Loucy (cell line): Measurements from ENCODE around the gene DLD.

Experiments
- H2AFZ ChIP-seq: fragments of 200-600 bp; sonication (generic); 2 replicates; pipeline ENCODE4 v1.6.0; 2016; ENCODE audit warnings: antibody characterized with exemption, mild to moderate bottlenecking, low read length, moderate library complexity
- H3F3A ChIP-seq: fragments of 200-600 bp; 2 replicates; pipeline ENCODE4 v1.6.0; 2016; ENCODE audit warnings: antibody characterized with exemption, low read depth, mild to moderate bottlenecking
- H3K27me3 ChIP-seq: fragments of 200-600 bp; sonication (generic); 2 replicates; pipeline ENCODE4 v1.6.1; 2014; ENCODE audit warnings: low read length, mild to moderate bottlenecking; ENCODE audit not compliant: insufficient read depth, poor library complexity, severe bottlenecking
- H3K36me3 ChIP-seq: fragments of 200-600 bp; sonication (generic); 2 replicates; pipeline ENCODE4 v1.6.1; 2016; ENCODE audit warnings: low read length; ENCODE audit not compliant: insufficient read depth
- H3K4me1 ChIP-seq: fragments of 200-600 bp; sonication (generic); 2 replicates; pipeline ENCODE4 v1.5.1; 2014; ENCODE audit warnings: low read length, mild to moderate bottlenecking; ENCODE audit not compliant: insufficient read depth, poor library complexity, severe bottlenecking
- H3K4me2 ChIP-seq: fragments of 200-600 bp; sonication (generic); 2 replicates; pipeline ENCODE4 v1.6.0; 2014; ENCODE audit warnings: antibody characterized with exemption, low read length, low read depth, mild to moderate bottlenecking; ENCODE audit not compliant: poor library complexity, severe bottlenecking
- H3K4me3 ChIP-seq: fragments of 200-600 bp; sonication (generic); 2 replicates; pipeline ENCODE4 v1.5.1; 2014; ENCODE audit warnings: low read length, mild to moderate bottlenecking, mixed read lengths; ENCODE audit not compliant: poor library complexity, severe bottlenecking
- H3K79me2 ChIP-seq: fragments of 200-600 bp; sonication (generic); 2 replicates; pipeline ENCODE4 v1.6.1; 2014; ENCODE audit warnings: low read length; ENCODE audit not compliant: insufficient read depth
- H3K9ac ChIP-seq: fragments of 200-600 bp; sonication (generic); 2 replicates; pipeline ENCODE4 v1.6.0; 2014; ENCODE audit warnings: mild to moderate bottlenecking, low read depth, low read length, moderate library complexity; ENCODE audit not compliant: poor library complexity, severe bottlenecking
- H3K9me2 ChIP-seq: fragments of 200-600 bp; sonication (generic); replicated peaks from 2 replicates; pipeline ENCODE4 v1.6.1; 2016; ENCODE audit warnings: low read depth, low read length, mixed read lengths
- H3K9me3 ChIP-seq: fragments of 200-600 bp; sonication (generic); 2 replicates; pipeline ENCODE4 v1.6.1; 2014; ENCODE audit warnings: mild to moderate bottlenecking, antibody characterized with exemption, low read length, low read depth; ENCODE audit not compliant: insufficient read depth
- H4K20me1 ChIP-seq: fragments of 200-600 bp; sonication (generic); 2 replicates; pipeline ENCODE4 v1.6.0; 2014; ENCODE audit warnings: antibody characterized with exemption, low read length, mild to moderate bottlenecking; ENCODE audit not compliant: insufficient read depth, poor library complexity, severe bottlenecking
- EZH2phosphoT487 ChIP-seq: fragments of 200-600 bp; IDR thresholded peaks from 2 replicates; pipeline ENCODE4 v1.6.1; 2018; ENCODE audit warnings: antibody characterized with exemption, mild to moderate bottlenecking, moderate library complexity, borderline replicate concordance
- TF ChIP-seq, protein P1 (sequence below): fragments of 200-600 bp; sonication (generic); conservative IDR thresholded peaks from 2 replicates; pipeline ENCODE4 v1.5.1; 2014; ENCODE audit warnings: mild to moderate bottlenecking, antibody characterized with exemption, low read length

Gene DLD

DNA sequence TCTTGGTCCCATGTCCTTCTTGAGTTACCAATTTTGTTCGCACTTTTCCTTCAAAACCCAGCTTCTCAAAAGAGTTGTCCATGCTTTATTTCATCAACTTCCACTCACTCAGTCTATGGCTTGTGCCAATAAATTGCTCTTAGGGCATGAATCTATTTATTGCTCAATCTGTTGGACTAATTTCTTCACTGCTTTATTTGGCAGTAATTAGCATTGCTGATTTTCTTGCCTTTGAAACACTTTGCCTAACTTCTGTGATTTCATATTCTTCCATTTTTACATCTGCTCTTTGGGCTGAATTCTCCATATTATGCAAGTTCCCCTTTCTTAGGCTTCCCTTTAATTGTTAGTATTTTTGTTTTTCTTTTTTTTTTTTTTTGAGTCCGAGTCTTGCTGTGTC lies 16.8 kb downstream of the DLD start:
- no peaks in the 10 kb centered on the region for H3K4me1 ChIP-seq
- no peak overlapping the region for H2AFZ ChIP-seq
- H4K20me1 ChIP-seq: peaks cover 7% of the 10 kb centered on the region
- no peak overlapping the region for H3K9ac ChIP-seq
- no peaks in the 10 kb centered on the region for H3K9me3 ChIP-seq
- no peaks in the 10 kb centered on the region for H3K9me2 ChIP-seq
- no peak overlapping the region for H3K4me2 ChIP-seq
- no peaks in the 10 kb centered on the region for H3F3A ChIP-seq
- H3K79me2 ChIP-seq: peaks cover 13% of the 10 kb centered on the region; the same call in 1 of the 2 replicates
- H3K4me3 ChIP-seq: no peak overlapping the region
- TF ChIP-seq, protein P1, sequence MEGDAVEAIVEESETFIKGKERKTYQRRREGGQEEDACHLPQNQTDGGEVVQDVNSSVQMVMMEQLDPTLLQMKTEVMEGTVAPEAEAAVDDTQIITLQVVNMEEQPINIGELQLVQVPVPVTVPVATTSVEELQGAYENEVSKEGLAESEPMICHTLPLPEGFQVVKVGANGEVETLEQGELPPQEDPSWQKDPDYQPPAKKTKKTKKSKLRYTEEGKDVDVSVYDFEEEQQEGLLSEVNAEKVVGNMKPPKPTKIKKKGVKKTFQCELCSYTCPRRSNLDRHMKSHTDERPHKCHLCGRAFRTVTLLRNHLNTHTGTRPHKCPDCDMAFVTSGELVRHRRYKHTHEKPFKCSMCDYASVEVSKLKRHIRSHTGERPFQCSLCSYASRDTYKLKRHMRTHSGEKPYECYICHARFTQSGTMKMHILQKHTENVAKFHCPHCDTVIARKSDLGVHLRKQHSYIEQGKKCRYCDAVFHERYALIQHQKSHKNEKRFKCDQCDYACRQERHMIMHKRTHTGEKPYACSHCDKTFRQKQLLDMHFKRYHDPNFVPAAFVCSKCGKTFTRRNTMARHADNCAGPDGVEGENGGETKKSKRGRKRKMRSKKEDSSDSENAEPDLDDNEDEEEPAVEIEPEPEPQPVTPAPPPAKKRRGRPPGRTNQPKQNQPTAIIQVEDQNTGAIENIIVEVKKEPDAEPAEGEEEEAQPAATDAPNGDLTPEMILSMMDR: no peak
- TF ChIP-seq EZH2phosphoT487: no peak
- no peaks in the 10 kb centered on the region for H3K27me3 ChIP-seq
- H3K36me3 ChIP-seq: peaks cover 92% of the 10 kb centered on the region

DNA sequence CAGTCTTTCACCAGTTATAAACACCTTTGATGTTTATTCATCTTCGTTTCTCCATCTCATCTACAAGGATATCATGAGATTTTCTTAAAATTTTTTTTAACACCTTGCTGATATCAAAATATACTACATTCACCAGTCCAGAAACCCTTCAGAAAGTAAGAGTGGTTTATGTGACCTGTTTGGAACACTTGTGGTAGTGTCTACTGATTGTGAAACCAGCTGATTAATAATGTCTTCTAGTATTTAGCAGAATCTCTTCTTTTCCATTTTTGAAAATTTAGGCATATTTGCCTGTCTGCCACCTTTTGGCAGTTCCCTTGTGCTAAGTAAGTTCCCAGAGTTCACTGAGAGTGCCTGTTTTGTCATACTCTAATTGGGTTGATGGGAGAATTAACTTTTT lies 18.5 kb downstream of the DLD start:
- Histone ChIP-seq H3K9me2 (no peaks in the 10 kb centered on the region), H3K9ac (no peak overlapping the region), H3K9me3 (no peaks in the 10 kb centered on the region), H3F3A (no peaks in the 10 kb centered on the region), H2AFZ (no peak overlapping the region), H3K4me3 (no peak overlapping the region), H3K4me2 (no peak overlapping the region), H3K79me2 (peaks cover 17% of the 10 kb centered on the region; the same call in 1 of the 2 replicates), H4K20me1 (peaks cover 15% of the 10 kb centered on the region), H3K36me3 (peaks cover 89% of the 10 kb centered on the region), H3K4me1 (no peaks in the 10 kb centered on the region), H3K27me3 (no peaks in the 10 kb centered on the region)
- TF ChIP-seq, protein P1: no peak
- no peak for TF ChIP-seq EZH2phosphoT487

DNA sequence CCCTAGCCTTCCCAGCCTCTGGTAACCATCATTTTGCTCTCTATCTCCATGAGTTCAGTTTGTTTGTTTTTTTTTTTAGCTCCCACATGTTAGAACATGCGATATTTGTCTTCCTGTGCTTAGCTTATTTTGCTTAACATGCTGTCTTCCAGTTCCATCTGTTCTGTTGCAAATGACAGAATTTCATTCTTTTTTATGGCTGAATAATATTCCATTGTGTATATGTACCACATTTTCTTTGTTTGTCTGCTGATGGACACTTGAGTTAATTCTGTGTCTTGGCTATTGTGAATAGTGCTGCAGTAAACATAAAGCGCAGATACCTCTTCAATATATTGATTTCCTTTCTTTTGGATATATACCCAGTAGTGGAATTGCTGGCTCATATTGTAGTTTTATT lies 21.0 kb downstream of the DLD start:
- no peak overlapping the region for H3K4me3 ChIP-seq
- H3K9me3 ChIP-seq: no peaks in the 10 kb centered on the region
- no peaks in the 10 kb centered on the region for H3K27me3 ChIP-seq
- H3K9me2 ChIP-seq: no peaks in the 10 kb centered on the region
- TF ChIP-seq, protein P1: no peak
- no peak for TF ChIP-seq EZH2phosphoT487
- peaks cover 20% of the 10 kb centered on the region for H3K79me2 ChIP-seq
- no peak overlapping the region for H3K4me2 ChIP-seq
- peaks cover 85% of the 10 kb centered on the region for H3K36me3 ChIP-seq
- H3F3A ChIP-seq: no peaks in the 10 kb centered on the region
- H2AFZ ChIP-seq: no peak overlapping the region
- H4K20me1 ChIP-seq: peaks cover 18% of the 10 kb centered on the region
- no peak overlapping the region for H3K9ac ChIP-seq
- no peaks in the 10 kb centered on the region for H3K4me1 ChIP-seq
